Measurements from ENCODE around the gene SLC16A10. TPM values are rescaled to one million over a fixed set of nuclear protein-coding genes. Genes with fewer than 3 reads are reported as not detected.

SLC16A10 gene
- total and polyA plus RNA-seq, 2 of the 13 experiments (the other 11 are each of a cell fraction or from before 2014, with no cell fraction given): 8.2 to 20.1 TPM

GRCh38 chr6:111276736-111277135 is 189.4 kb downstream of the SLC16A10 start:
- BruUV-seq (replicated peaks): no TSS peak
- H2AFZ ChIP-seq (ENCODE audit: low read length): no peak overlapping the region
- no peak overlapping the region for H3K9ac ChIP-seq (ENCODE audit: insufficient read depth, low read depth, low read length)
- peaks cover 11 to 36% of the 10 kb centered on the region in 2 experiments for H3K36me3 ChIP-seq (replicated peaks in 1 of 2; ENCODE audit: control insufficient read depth in 1 of 2, insufficient read depth in 2 of 2, low read length in 2 of 2)
- ATAC-seq (no peak), FAIRE-seq (no peak), DNase-seq (ENCODE audit: low spot score) (no peak)
- ChIA-PET CTCF (ENCODE audit: low intra/inter-chr PET ratio, low total read pairs) (no interaction called here), POLR2A (no interaction called here)
- peak overlapping the region; percentile 23; the same call in 1 of the 2 replicates for H3K4me2 ChIP-seq (ENCODE audit: low read depth, low read length)
- in situ Hi-C loops (cut with HindIII; ENCODE audit: extremely low pct_ligation_motif_present, low pct_unique_long_range_greater_than_20kb): no loop called here
- H3K9me3 ChIP-seq (ENCODE audit: low read length): peaks cover 19% of the 10 kb centered on the region
- no peak overlapping the region for H3K4me3 ChIP-seq (replicated peaks in 1 of 3; ENCODE audit: insufficient read depth in 1 of 3, low read depth in 2 of 3, low read length in 3 of 3)
- no peaks in the 10 kb centered on the region for H4K20me1 ChIP-seq (ENCODE audit: insufficient read depth, low read length)
- H3K27me3 ChIP-seq (ENCODE audit: control insufficient read depth in 1 of 2, insufficient read depth in 2 of 2, low read length in 2 of 2): no peaks in the 10 kb centered on the region
- WGBS (ENCODE audit: low lambda C conversion rate): 89% methylated on average over 3 of the region's 3 CpGs
- no peaks in the 10 kb centered on the region for H3K79me2 ChIP-seq (ENCODE audit: insufficient read depth, low read length)
- TF ChIP-seq ZNF567 (CRISPR knock-in tag; IDR thresholded peaks at IDR 0.05; ENCODE audit: borderline replicate concordance): no peak
- no peak for TF ChIP-seq KLF11 (CRISPR knock-in tag; IDR thresholded peaks at IDR 0.05)
- no peak for TF ChIP-seq TBX2 (CRISPR knock-in tag; IDR thresholded peaks at IDR 0.05; ENCODE audit: borderline replicate concordance)
- no peak for TF ChIP-seq SKI (IDR thresholded peaks at IDR 0.05; ENCODE audit: partially characterized antibody)
- no peak for TF ChIP-seq MEIS2 (CRISPR knock-in tag; IDR thresholded peaks at IDR 0.05)
- no peak for TF ChIP-seq KAT8 (CRISPR knock-in tag; IDR thresholded peaks at IDR 0.05)
- TF ChIP-seq FLYWCH1 (CRISPR knock-in tag; IDR thresholded peaks at IDR 0.05): no peak
- TF ChIP-seq CEBPG (CRISPR knock-in tag; IDR thresholded peaks at IDR 0.05): no peak
- TF ChIP-seq REST (IDR thresholded peaks at IDR 0.05; ENCODE audit: borderline replicate concordance in 1 of 2, low read depth in 1 of 2, low read length in 2 of 2): no peak
- peaks cover 28% of the 10 kb centered on the region for H3K4me1 ChIP-seq (ENCODE audit: insufficient read depth, low read length)
- no peak overlapping the region for H3K27ac ChIP-seq (ENCODE audit: extremely low read length, insufficient read depth, low read length)
- intact Hi-C loops (cut with micrococcal nuclease; ENCODE audit: unreplicated experiment): no loop called here
